ENCODE data around the gene PLCL1.

The PLCL1 gene

DNA sequence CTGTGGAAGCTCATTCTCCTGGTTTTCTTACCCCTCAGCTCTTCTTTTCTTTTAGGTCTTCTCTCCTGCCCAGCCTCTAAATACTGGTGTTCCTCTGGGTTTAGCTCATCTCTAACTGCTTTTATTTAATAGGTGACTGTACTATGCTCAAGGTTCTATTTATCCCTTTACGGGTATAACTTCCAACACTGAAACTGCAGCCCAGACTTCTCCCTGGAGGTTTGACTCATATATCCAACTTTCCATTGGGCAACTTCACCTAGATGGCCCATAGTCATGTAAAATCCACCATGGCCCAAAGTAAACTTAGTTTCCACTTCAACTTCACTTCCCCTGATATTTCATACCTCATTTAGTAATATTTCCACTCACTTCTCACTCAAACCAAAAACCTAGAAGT lies 273.1 kb downstream of the PLCL1 start:
- no peak for DNase-seq

DNA sequence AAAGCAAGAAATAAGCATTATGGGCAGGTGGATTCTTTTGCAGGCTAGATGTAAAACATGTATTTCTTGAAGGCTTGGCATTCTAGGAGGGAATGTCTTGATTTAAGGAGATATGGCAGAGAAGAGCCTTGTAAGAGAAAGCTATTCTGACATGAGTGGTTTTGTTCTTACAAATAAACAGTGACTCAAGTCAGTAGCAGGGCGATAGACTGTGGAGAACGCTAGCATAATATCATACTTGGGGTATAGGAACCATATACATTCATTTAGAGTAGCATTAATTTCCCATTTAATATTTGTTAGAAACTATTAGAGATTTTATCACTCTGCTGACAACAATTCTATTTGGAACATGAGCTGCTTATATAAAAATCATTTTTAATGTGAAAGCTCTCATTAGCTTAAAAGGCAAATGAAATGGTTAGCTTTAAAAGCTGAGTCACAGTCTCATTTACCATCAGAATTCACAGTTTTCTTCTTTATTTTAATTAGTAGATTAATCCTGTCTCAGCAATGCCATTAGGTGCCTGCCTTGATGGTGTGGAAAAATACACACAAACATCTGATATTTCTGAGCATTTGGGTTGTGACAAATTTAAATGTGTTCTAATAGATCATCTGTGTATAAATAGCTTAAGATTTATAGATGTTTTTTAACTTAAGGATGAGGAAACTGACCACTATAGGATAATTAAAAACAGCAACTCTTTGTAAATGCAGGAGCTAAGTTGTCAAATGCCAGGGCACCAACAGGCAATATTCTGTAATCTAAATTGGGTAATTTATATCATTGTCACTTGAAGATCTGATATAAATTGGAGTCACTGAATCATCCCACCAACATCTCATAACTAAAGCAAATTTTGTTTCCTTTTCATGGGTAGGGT lies 276.7 kb downstream of the PLCL1 start:
- no peak for DNase-seq

- DNase-seq: no peak
These were observed 279.8 kb downstream of the PLCL1 start for GRCh38 chr2:198084156-198084555.

GRCh38 chr2:198096002-198096401 lies 291.6 kb downstream of the PLCL1 start:
- DNase-seq: no peak

DNA sequence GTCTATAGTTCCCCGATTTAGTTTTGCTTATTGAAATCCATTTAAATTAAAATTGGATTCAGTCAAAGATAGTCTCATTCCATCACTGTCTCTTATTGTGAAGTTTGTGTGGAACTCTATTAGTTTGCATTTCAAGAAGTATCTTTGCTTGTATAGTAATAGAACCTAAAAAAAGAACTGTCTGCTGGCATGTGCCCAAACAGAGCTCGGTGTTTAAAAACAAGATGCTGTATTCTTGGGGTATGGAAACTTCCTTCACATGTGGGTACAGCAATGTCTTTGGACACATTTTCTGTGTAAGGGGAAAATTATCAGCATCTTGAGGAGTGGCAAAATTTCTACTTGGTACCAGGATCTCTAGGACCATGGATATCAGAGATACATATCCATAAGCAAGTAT lies 292.6 kb downstream of the PLCL1 start:
- DNase-seq: no peak

GRCh38 chr2:198097630-198098029 lies 293.2 kb downstream of the PLCL1 start:
- DNase-seq: no peak

GRCh38 chr2:198098386-198098785 lies 294.0 kb downstream of the PLCL1 start:
- DNase-seq: no peak

- DNase-seq: no peak
These were observed 294.5 kb downstream of the PLCL1 start for GRCh38 chr2:198098918-198099317.

- no peak for DNase-seq
These were observed 296.0 kb downstream of the PLCL1 start for GRCh38 chr2:198100346-198100745.

GRCh38 chr2:198101688-198102087 lies 297.3 kb downstream of the PLCL1 start:
- DNase-seq: no peak

DNA sequence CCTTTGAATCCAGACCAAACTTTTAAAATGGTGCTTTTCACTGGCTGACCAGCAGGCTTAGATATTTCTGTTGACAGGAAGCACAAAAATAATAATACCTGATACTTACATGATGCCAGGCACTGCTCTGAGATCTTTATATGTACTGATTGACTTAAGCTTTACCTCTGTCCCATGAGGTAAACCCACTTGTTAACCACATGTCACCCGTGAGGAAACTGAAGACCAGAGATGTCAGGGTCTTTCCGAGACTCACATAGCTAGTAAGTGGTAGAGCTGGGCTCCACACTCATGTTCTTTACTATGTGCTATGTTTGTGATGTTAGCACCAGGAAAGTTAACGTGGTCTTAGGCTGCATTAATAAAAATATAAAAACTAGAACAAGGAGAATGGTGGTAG lies 297.7 kb downstream of the PLCL1 start:
- no peak for DNase-seq

DNA sequence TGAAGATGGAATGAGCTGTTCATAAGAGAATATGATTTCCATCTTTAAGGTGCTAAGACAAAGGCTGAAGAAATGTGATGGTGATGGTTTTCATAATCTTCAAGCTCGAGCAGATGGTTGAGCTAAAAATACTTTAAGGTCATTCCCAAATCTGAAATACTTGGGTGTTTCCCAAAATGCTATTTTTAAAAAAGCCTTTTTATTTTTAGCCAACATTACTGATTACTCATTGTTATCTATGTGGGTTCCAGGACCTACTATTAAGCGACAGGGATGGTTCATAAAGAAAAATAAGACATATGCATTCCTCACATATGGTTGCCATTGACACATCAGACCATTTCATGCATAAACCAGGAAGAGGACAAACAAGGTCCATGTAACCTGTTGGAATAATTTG lies 298.5 kb downstream of the PLCL1 start:
- DNase-seq: no peak

DNA sequence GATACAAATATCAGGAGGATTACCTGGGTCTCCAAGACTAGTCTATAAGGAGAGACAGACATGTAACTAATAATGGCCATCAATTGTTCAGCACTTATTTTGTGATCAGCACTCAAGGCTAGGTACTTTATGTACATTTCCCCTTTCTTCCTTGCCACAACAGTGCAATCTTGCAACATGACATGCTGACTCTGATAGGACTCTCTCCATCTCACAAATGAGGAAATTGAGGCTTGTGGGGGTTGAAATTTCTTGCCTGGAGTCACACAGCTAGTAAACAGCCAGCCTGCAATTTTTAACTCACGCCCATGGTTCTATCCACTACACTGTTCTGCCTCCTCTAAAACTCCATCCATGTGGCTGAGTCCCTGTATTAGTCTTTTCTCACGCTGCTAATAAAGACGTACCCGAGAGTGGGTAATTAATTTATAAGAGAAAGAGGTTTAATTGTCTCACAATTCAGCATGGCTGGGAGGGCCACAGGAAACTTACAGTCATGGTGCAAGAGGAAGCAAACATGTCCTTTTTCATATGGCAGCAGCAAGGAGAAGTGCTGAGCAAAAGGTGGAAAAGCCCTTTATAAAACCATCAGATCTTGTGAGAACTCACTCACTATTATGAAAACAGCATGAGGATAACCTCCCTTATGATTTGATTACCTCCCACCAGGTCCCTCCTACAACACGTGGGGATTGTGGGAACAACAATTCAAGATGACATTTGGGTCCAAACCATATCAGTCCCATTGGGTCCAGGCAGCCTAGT lies 302.4 kb downstream of the PLCL1 start:
- DNase-seq: peak; percentile 31

- no peak for DNase-seq
These were observed 308.9 kb downstream of the PLCL1 start for GRCh38 chr2:198113316-198113715.

GRCh38 chr2:198114064-198114463 lies 309.7 kb downstream of the PLCL1 start:
- DNase-seq: no peak

DNA sequence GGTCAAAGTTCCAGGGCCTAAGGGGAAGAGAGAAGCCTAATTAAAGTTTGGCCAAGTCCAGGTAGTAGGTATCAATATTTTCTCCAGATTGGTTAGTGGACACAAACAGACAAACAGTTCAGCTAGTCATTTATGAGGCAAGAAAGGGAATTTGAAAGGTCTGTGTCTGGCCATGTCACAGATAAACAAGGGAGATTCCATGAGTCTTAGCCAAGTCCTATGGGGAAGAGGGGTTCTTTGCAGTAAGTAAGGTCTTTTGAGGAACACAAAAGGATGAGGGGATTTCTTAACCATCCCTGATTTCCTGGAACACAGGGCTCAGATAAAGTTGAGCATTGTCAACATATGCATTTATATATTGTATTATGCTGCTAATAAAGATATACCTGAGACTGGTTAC lies 310.8 kb downstream of the PLCL1 start:
- no peak for DNase-seq

DNA sequence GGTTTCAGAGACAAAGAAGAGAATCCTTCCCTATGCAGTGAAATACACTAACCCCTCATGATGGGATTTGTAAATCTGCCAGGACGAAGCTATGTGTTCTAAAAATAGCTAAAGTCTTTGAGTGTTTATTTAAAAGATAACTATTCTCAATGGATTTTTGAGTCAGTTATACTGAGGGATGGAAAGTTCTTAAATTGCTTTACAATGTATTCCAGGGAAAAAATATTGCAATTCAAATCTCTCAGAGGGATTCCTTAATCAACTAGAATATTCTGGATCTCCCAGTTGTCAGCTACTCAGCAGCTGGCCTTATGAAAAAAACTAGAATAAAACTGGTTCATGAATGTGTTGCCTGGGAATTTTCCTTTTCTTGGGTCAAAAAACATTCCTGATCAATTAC lies 312.4 kb downstream of the PLCL1 start:
- no peak for DNase-seq

DNA sequence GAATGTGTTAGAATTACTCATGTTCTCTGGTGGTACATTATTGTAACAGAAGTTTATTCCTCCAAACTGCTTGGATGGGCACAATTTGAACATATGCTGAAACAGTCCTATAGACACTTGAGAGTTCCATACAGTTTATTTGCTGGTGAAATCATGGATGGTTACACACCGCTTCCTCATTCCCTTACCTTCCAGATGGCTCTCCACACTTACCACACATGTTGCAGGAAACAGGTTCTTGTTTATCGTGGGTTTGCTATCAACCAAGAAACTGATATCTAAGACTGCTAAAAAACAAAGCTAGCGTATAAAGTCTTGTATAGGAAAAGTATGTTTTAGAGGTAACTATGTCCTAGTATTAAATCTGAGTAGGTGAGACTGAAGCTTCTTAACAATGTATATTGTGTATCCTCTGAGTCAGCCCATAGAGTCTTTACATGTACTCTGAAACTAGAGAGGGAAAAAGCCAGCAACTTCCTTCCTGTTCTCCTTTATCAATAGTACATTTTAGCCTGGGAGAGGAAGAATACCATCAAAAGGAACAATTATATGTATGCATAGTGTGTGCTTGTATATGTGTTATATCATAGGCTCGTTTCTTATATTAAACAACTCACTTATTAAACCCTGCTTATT lies 313.1 kb downstream of the PLCL1 start:
- DNase-seq: no peak

- peak; percentile 73 for DNase-seq
These were observed 323.2 kb downstream of the PLCL1 start for GRCh38 chr2:198127627-198128026.

DNA sequence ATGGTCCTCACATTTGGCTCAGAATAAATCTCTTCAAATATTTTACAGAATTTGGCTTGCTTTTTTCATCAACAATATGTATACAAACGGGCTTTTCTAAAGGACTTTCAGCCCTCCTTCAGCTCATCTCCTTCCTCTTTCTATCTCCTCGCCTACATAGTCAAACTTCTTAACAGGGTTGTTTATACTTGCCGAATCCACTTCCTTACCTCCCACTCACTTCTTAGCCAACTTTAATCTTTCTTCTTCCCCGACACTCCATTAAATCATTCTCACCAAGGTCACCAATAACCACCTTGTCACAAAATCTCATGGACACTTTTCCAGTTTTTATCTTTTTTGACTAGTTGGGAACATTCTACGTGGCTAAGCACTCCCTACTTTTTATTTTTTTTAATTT lies 325.2 kb downstream of the PLCL1 start:
- DNase-seq: no peak

DNA sequence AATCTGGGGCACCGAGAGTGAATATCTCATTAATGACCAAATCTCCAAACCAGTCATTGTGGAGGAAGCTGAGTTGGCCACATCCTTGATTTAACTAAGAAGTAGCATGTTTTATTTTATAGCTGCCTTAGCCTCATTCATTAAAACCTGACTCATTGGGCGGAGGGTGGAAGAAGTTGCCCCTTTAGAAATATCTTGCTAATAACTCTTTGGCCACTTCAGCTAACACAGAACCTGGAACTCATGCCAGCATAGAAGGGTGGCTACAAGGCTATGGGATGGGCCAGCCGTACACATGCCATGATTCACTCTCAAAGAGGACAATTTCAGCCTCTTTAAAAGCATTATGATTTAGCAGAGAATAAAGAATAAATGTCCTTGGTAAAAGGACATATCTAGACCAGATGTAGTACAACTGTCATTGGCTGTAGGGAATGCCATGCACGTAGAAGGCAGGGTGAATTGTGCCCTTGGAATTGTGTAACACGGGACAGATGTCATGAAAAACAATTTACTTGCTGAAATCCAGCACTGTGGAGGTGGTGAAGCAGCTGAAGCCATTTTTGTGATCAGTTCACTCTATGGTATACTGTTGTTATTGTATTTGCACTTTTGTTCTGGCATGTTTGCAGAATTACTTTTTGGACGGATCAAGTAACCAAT lies 330.0 kb downstream of the PLCL1 start:
- DNase-seq: no peak

- DNase-seq: no peak
These were observed 331.1 kb downstream of the PLCL1 start for GRCh38 chr2:198135481-198135934.

- DNase-seq: no peak
These were observed 331.7 kb downstream of the PLCL1 start for GRCh38 chr2:198136142-198136541.
